ENCODE data around the gene DNM3.
A peak's percentile ranks its signal among the peaks of the same experiment; 100 is the strongest.

DNM3 gene

DNA sequence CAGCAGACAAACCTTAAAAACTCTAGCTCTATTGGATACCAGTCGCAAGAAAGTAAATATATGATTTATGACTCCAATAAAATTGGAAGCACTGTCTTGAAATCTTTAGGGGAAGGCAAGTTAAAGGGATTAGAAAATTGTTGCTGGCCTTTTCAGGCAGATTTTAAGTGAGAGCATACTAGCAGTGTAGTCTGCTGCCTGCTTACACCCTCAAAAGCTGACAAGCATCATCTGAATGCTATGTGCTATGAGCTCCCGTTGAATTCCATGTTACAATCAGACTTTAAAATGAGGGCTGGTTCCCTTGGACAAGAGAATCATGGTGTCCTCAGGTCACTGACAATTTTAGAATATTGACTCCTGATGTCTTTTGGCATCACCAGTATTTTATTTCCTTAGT is 308.0 kb downstream of the DNM3 start:
- DNase-seq (ENCODE audit: insufficient read length, low spot score) = no peak
- TF ChIP-seq, protein P1, sequence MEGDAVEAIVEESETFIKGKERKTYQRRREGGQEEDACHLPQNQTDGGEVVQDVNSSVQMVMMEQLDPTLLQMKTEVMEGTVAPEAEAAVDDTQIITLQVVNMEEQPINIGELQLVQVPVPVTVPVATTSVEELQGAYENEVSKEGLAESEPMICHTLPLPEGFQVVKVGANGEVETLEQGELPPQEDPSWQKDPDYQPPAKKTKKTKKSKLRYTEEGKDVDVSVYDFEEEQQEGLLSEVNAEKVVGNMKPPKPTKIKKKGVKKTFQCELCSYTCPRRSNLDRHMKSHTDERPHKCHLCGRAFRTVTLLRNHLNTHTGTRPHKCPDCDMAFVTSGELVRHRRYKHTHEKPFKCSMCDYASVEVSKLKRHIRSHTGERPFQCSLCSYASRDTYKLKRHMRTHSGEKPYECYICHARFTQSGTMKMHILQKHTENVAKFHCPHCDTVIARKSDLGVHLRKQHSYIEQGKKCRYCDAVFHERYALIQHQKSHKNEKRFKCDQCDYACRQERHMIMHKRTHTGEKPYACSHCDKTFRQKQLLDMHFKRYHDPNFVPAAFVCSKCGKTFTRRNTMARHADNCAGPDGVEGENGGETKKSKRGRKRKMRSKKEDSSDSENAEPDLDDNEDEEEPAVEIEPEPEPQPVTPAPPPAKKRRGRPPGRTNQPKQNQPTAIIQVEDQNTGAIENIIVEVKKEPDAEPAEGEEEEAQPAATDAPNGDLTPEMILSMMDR (IDR thresholded peaks at IDR 0.05; ENCODE audit: insufficient read depth, missing control alignments) = no peak
- no peak for FAIRE-seq

DNA sequence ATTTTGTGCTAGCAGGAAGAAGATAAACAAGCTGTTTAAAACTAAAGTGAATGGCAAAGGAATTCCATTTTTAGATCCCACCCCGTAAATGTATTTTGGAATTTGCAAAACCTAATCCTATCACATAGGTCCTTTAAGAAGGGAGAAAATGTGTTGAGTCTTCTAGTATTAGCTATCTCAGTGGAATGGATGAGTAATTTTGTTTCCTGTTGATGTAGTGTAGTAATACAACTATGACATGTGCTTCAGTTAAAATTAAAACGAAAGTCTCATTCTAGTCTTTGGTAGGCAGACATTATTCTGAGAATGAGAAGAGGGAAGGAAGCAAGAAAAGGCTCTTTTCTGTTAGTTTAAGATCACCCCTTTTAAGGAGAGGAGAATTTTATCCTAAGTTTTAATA is 313.3 kb downstream of the DNM3 start:
- TF ChIP-seq, protein P1 (IDR thresholded peaks at IDR 0.05; ENCODE audit: insufficient read depth, missing control alignments) = no peak
- FAIRE-seq = peak; percentile 60
- DNase-seq (ENCODE audit: insufficient read length, low spot score) = no peak

DNA sequence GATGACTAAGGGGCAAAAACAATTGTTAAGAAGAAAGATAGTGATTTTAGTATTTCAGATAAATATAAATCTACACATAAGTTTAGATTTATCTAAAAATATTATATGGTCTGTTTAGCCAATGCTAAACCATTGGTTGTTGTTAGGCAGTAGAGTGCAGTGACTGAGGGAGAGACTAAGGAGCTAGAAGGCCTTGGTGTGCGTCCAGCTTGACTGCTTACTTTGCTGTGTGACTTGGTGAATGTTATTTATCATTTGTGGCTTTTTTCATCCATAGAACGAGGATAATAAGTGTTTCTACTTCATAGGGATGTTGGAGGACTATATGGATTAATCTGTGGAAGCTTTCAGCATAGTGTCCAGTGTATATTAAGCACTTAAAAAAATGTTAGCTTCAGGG is 314.5 kb downstream of the DNM3 start:
- peak; percentile 16 for FAIRE-seq
- TF ChIP-seq, protein P1 (IDR thresholded peaks at IDR 0.05; ENCODE audit: insufficient read depth, missing control alignments) = no peak
- no peak for DNase-seq (ENCODE audit: insufficient read length, low spot score)

DNA sequence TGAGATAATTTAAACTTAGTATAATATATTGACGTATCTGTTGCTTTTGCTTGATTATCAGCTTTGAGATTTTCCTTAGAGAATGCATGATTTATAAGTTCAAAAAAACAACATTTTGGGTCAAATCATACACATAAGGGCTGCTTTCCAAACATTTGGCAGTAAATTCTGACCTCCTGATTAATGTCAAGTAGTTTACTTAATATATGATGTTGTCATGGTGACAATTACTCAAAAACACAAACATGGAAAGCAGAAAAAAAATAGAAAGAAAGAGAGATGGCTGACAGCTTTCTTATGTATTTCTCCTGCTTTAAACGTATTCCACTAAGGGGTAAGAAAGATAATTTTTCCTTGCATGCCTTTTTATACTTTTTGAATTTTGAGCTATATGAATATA is 320.9 kb downstream of the DNM3 start:
- DNase-seq (ENCODE audit: insufficient read length, low spot score) = no peak
- no peak for FAIRE-seq
- TF ChIP-seq, protein P1 (IDR thresholded peaks at IDR 0.05; ENCODE audit: insufficient read depth, missing control alignments) = no peak

DNA sequence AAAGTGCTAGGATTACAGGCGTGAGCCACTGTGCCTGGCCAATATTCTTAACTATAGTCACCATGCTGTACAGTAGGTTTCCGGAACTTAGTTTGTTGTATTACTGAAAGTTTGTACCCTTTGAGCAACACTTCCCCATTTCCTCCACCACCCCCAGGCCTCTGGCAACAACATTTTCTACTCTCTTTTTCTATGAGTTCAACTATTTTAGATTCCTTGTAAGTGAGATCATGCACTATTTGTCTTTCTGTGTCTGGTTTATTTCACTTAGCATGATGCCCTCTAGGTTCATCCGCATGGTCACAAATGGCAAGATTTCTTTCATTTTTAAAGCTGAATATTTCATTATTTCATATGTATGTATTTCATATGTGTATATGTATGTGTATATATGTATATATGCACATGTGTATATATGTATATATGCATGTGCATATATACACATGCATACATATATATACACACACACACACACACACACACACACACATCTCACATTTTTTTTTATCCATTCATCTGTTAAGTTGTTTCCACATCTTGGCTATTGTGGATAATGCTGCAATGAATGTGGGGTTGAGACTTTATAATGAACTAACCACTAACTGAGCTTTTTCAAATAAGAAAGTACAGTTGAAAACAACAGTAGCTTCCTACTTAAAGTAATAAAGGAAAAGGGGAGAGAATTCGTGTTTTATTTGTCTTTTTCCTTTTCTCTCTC is 322.4 kb downstream of the DNM3 start:
- DNase-seq (ENCODE audit: insufficient read length, low spot score) = no peak
- TF ChIP-seq, protein P1 (IDR thresholded peaks at IDR 0.05; ENCODE audit: insufficient read depth, missing control alignments) = no peak
- FAIRE-seq = no peak

DNA sequence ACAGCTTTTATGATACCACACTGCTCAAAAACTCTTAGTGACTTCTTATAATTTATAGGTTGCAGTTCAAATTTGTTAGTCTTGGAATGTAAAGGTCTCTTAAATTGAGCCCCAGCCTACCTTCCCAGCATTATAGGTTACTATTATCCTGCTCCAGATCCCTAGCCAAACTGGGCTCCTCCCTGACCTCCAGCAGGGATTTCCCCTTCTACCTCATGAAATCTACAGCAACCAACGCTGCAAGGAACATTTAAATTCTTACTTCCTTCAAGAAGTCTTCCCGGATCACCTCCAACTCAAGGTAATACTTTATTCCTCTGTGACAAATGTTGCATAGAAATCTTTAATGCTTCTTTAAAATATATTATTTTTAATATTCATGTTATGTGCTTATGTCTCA is 324.1 kb downstream of the DNM3 start:
- FAIRE-seq (no peak), DNase-seq (ENCODE audit: insufficient read length, low spot score) (no peak)
- TF ChIP-seq, protein P1 (IDR thresholded peaks at IDR 0.05; ENCODE audit: insufficient read depth, missing control alignments) = no peak

DNA sequence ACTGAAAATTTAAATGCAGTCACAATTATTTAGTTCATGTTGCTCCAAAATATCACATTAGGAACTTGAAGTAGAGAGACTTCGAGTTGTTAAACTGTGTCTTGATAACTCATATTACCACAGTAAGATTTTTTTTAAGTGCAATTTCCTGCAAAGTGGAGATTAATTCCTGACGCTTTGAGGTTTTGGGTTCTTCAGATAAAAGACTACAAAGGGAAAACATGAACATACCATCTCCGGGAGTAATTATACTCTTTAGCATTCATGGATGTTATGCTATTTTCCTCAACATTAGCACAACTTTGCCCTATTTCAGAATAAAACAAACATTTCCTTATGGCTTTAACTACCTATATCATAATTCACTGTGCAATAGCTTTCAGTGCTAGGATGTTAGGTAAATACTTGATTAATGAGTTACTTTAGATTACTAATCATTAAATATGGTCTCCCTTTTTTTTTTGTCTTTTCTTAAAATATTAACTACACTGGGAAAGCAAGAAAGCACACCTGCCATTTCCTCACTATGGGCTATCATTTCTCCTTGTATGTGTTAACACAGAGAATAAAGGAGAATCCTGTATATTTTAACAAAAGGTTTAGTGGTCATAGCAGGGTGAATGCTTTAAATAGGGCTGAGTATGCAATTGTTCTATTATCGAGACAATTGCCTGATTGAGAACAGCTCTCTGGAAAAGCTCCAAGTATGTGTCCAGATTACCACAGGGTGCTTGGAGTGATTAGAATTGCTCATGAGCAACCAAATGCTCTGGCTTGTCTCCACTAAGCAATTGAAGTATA is 326.7 kb downstream of the DNM3 start:
- DNase-seq (ENCODE audit: insufficient read length, low spot score) (no peak), FAIRE-seq (peak; percentile 6)
- TF ChIP-seq, protein P1 (IDR thresholded peaks at IDR 0.05; ENCODE audit: insufficient read depth, missing control alignments) = no peak

Data from D721Med (cell line).